NCI-H524 (cell line): ENCODE data around the gene C15orf62.

ENCODE experiments used
- DNase-seq, 2 experiments: peaks; one replicate each; lab custom pipeline; 2025; lab: John Stamatoyannopoulos, UW

The C15orf62 gene

GRCh38 chr15:40815042-40815698 is 45.4 kb downstream of the C15orf62 start:
- DNase-seq = no peak

- no peak for DNase-seq
Observed at GRCh38 chr15:40819048-40819447, 49.3 kb downstream of the C15orf62 start.

- no peak for DNase-seq
Observed at GRCh38 chr15:40821195-40821594, 51.4 kb downstream of the C15orf62 start.
